ENCODE results near the gene YTHDC2. TPM values are rescaled to one million over a fixed set of nuclear protein-coding genes. Genes with fewer than 3 reads are reported as not detected.

The YTHDC2 gene
- total RNA-seq, 2 donors from 2014 or later: 23.1 to 37.6 TPM

DNA sequence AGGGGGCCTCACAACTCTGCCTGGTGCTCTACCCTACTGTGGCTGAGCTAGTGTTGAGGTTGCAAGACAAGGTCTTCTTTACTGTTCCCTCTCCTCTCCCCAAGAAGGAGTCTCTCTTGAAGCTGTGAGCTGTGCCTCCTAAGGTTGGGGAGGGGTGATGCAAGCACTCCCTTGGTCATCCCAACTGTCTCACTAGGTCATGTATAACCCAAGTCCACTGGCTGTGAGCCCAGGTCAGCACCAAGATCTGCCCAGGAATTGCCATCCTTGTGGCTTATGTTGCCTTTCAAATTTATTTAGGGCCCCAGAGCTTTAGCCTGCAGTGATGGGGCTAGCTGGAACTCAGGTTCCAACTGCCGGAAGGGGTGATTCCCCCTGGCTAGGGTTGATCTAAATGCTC, 10.3 kb upstream of the YTHDC2 start:
- ATAC-seq: no peak
- Mint-ChIP-seq H3K4me3 (no peak overlapping the region), H3K9me3 (peaks cover 2% of the 10 kb centered on the region), H3K36me3 (peaks cover 17% of the 10 kb centered on the region), H3K4me1 (ENCODE audit: low read depth in 2 of 2) (peaks cover 10% of the 10 kb centered on the region in 2 donors), H3K27ac (no peak overlapping the region), H3K27me3 (peaks cover 46 to 58% of the 10 kb centered on the region in 2 donors)
- DNase-seq (ENCODE audit: low spot score): no peak

DNA sequence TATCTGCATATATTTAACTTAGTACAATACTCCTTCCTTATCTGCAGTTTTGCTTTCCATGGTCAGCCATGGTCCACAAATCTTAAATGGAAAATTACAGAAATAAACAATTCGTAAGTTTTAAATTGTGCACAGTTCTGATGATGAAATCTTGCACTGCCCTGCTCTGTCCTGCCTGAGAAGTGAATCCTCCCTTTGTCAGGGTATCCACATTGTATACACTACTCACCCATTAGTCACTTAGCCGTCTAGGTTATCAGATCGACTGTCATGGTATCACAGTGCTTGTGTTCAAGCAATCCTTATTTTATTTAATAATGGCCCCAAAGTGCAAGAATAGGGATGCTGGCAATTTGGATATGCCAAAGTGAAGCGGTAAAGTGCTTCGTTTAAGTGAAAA, 8.3 kb upstream of the YTHDC2 start:
- DNase-seq (ENCODE audit: low spot score) (no peak), ATAC-seq (no peak)
- Mint-ChIP-seq H3K9me3 (peaks cover 2% of the 10 kb centered on the region), H3K4me1 (ENCODE audit: low read depth in 2 of 2) (peaks cover 11 to 12% of the 10 kb centered on the region in 2 donors), H3K4me3 (no peak overlapping the region), H3K36me3 (peaks cover 15% of the 10 kb centered on the region), H3K27ac (no peak overlapping the region), H3K27me3 (peaks cover 44 to 51% of the 10 kb centered on the region in 2 donors)

GRCh38 chr5:113507601-113508000, 5.9 kb upstream of the YTHDC2 start:
- H3K36me3 Mint-ChIP-seq: no peaks in the 10 kb centered on the region
- ATAC-seq: peak; percentile 67 to 69
- DNase-seq (ENCODE audit: low spot score): no peak
- H3K27me3 Mint-ChIP-seq: peaks cover 34 to 37% of the 10 kb centered on the region in 2 donors
- no peak overlapping the region for H3K4me3 Mint-ChIP-seq
- H3K27ac Mint-ChIP-seq: peak overlapping the region in 1 of 2 donors; percentile 5
- H3K9me3 Mint-ChIP-seq: no peaks in the 10 kb centered on the region
- peaks cover 11 to 12% of the 10 kb centered on the region in 2 donors for H3K4me1 Mint-ChIP-seq (ENCODE audit: low read depth in 2 of 2)

GRCh38 chr5:113508756-113509155, 4.7 kb upstream of the YTHDC2 start:
- Mint-ChIP-seq H3K9me3 (no peaks in the 10 kb centered on the region), H3K27me3 (peaks cover 30 to 37% of the 10 kb centered on the region in 2 donors), H3K4me1 (ENCODE audit: low read depth in 2 of 2) (peaks cover 12 to 14% of the 10 kb centered on the region in 2 donors), H3K36me3 (no peaks in the 10 kb centered on the region), H3K27ac (no peak overlapping the region), H3K4me3 (no peak overlapping the region)
- no peak for DNase-seq (ENCODE audit: low spot score)
- no peak for ATAC-seq

GRCh38 chr5:113510836-113511451, 2.5 kb upstream of the YTHDC2 start:
- H3K4me1 Mint-ChIP-seq (ENCODE audit: low read depth in 2 of 2): peaks cover 28 to 29% of the 10 kb centered on the region in 2 donors
- ATAC-seq: no peak
- DNase-seq (ENCODE audit: low spot score): no peak

GRCh38 chr5:113512341-113512740, 1.2 kb upstream of the YTHDC2 start:
- Mint-ChIP-seq H3K27ac (no peak overlapping the region), H3K27me3 (peaks cover 21 to 24% of the 10 kb centered on the region in 2 donors), H3K9me3 (no peaks in the 10 kb centered on the region), H3K36me3 (no peaks in the 10 kb centered on the region), H3K4me1 (ENCODE audit: low read depth in 2 of 2) (peaks cover 28 to 31% of the 10 kb centered on the region in 2 donors), H3K4me3 (no peak overlapping the region)
- DNase-seq (ENCODE audit: low spot score) (no peak), ATAC-seq (no peak)

More at GRCh38 chr5:113510836-113511451, 2.5 kb upstream of the YTHDC2 start:
- H3K9me3 Mint-ChIP-seq: no peaks in the 10 kb centered on the region
- peak overlapping the region in 1 of 2 donors; percentile 28 for H3K27ac Mint-ChIP-seq
- no peak overlapping the region for H3K4me3 Mint-ChIP-seq
- no peaks in the 10 kb centered on the region for H3K36me3 Mint-ChIP-seq
- peaks cover 25 to 33% of the 10 kb centered on the region in 2 donors for H3K27me3 Mint-ChIP-seq

DNA sequence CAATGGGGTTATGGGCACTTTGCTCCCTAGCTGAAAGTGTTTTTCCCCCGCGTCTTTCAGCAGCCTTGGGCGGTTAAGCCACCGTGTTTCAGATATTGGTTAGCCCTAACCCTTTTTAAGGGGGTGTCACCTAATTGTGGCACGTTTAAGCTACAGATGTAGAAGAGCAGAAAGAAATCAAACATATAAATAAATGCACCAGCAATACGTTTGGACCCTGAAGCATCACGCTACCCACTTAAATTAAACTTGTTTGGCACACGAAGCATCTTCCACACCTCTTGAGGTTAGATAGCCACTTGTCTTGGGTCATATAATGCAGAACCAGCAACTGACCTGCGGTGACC, 768 bp downstream of the YTHDC2 start:
- Mint-ChIP-seq H3K4me3 (peak overlapping the region; percentile 88), H3K27ac (peak overlapping the region; percentile 71 to 89), H3K27me3 (peaks cover 13 to 14% of the 10 kb centered on the region in 2 donors), H3K9me3 (no peaks in the 10 kb centered on the region), H3K4me1 (ENCODE audit: low read depth in 2 of 2) (peaks cover 21 to 24% of the 10 kb centered on the region in 2 donors), H3K36me3 (no peaks in the 10 kb centered on the region)
- DNase-seq (ENCODE audit: low spot score) (no peak), ATAC-seq (no peak)

DNA sequence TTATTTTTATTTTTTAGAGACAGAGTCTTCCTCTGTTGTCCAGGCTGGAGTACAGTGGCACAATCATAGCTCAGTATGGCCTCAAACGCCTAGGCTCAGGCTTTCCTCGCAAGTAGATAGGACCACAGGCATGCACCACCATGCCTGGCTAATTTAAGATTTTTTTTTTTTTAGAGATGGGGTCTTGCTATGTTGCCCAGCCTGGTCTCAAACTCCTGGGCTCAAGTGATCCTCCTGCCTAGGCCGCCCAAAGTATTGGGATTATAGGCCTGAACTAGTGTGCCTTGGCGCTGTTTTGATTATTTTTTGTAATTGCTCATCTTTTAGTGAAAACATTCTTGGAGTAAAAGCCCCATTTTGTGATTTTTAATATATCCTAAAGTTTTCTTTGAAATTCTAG, 5.4 kb downstream of the YTHDC2 start:
- no peak overlapping the region for H3K27ac Mint-ChIP-seq
- ATAC-seq (no peak), DNase-seq (ENCODE audit: low spot score) (no peak)
- H3K4me1 Mint-ChIP-seq (ENCODE audit: low read depth in 2 of 2): peaks cover 27 to 41% of the 10 kb centered on the region in 2 donors
- H3K36me3 Mint-ChIP-seq: peaks cover 7% of the 10 kb centered on the region
- H3K27me3 Mint-ChIP-seq: no peaks in the 10 kb centered on the region
- no peaks in the 10 kb centered on the region for H3K9me3 Mint-ChIP-seq
- H3K4me3 Mint-ChIP-seq: no peak overlapping the region

DNA sequence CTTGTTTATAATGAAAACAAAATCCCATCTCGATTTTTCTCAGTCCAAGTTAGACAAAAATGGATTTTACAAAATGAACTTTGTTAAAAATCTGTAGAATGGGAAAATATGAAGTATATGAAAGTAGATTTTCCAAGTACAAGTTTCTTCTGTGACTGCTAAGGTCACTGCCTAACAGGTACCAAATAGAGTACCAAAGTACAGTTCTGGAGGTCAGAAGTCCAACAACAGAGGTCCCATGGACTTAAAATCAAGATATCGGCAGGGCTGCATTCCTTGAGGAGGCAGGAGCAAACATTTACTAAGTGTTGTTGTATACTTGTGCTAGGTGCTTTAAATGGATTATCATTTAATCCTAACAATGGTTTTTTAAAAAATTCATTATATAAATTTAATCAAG, 5.9 kb downstream of the YTHDC2 start:
- Mint-ChIP-seq H3K9me3 (no peaks in the 10 kb centered on the region), H3K4me1 (ENCODE audit: low read depth in 2 of 2) (peaks cover 27 to 42% of the 10 kb centered on the region in 2 donors), H3K36me3 (peaks cover 7% of the 10 kb centered on the region), H3K27me3 (no peaks in the 10 kb centered on the region), H3K4me3 (no peak overlapping the region), H3K27ac (no peak overlapping the region)
- ATAC-seq (no peak), DNase-seq (ENCODE audit: low spot score) (no peak)

DNA sequence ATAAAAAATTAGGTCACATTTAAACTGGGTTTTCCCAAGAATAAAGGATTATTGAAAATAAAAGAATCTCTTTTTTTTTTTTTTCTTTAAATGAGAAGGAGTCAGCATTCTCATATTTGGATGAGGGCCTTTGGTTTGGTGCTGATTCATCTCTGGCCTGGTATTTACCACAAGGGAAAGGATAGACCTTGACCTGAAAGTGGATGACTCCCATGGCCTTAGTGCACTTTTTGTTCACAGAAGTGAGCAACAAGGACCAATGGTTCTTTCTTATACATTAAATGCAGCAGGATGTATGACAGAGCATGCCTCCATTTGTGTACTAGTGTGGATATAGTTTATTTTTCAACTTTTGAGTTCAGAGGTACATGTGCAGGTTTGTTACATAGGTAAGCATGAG, 6.9 kb downstream of the YTHDC2 start:
- no peaks in the 10 kb centered on the region for H3K9me3 Mint-ChIP-seq
- no peak for DNase-seq (ENCODE audit: low spot score)
- no peak overlapping the region for H3K27ac Mint-ChIP-seq

GRCh38 chr5:113520899-113521298, 7.4 kb downstream of the YTHDC2 start:
- DNase-seq (ENCODE audit: low spot score): no peak
- H3K27ac Mint-ChIP-seq: no peak overlapping the region
- H3K4me3 Mint-ChIP-seq: no peak overlapping the region
- H3K27me3 Mint-ChIP-seq: no peaks in the 10 kb centered on the region
- no peak for ATAC-seq
- H3K36me3 Mint-ChIP-seq: peaks cover 7% of the 10 kb centered on the region
- peaks cover 20 to 34% of the 10 kb centered on the region in 2 donors for H3K4me1 Mint-ChIP-seq (ENCODE audit: low read depth in 2 of 2)
- H3K9me3 Mint-ChIP-seq: no peaks in the 10 kb centered on the region

More for the DNA sequence above, 6.9 kb downstream of the YTHDC2 start:
- peak; percentile 40 to 90 for ATAC-seq
- Mint-ChIP-seq H3K4me1 (ENCODE audit: low read depth in 2 of 2) (peaks cover 24 to 39% of the 10 kb centered on the region in 2 donors), H3K4me3 (no peak overlapping the region), H3K36me3 (peaks cover 7% of the 10 kb centered on the region), H3K27me3 (no peaks in the 10 kb centered on the region)

GRCh38 chr5:113523168-113523567, 9.7 kb downstream of the YTHDC2 start:
- Mint-ChIP-seq H3K4me1 (ENCODE audit: low read depth in 2 of 2) (peaks cover 15 to 28% of the 10 kb centered on the region in 2 donors), H3K36me3 (peaks cover 7% of the 10 kb centered on the region), H3K4me3 (no peak overlapping the region), H3K27ac (no peak overlapping the region), H3K27me3 (no peaks in the 10 kb centered on the region), H3K9me3 (no peaks in the 10 kb centered on the region)
- DNase-seq (ENCODE audit: low spot score) (no peak), ATAC-seq (no peak)

DNA sequence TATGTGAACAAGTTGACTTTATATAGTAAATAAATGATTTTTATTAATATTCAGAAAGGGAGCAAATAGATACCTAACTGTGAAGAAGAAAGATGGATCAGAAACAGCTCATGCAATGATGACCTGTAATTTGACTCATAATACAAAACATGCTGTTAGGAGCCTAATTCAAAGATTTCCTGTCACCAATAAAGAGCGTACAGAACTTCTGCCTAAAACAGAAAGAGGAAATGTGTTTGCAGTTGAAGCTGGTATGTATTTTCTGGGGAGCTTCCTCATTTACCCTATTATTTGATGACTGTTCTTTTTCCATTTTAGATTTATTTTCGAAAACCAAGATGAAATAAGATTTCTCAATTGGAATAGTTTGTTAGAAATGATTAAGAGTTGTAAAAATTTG, 11.4 kb downstream of the YTHDC2 start:
- Mint-ChIP-seq H3K27me3 (no peaks in the 10 kb centered on the region), H3K9me3 (no peaks in the 10 kb centered on the region), H3K36me3 (peaks cover 7% of the 10 kb centered on the region), H3K4me3 (peak overlapping the region; percentile 8), H3K27ac (no peak overlapping the region), H3K4me1 (ENCODE audit: low read depth in 2 of 2) (peaks cover 14 to 25% of the 10 kb centered on the region in 2 donors)
- no peak for DNase-seq (ENCODE audit: low spot score)
- ATAC-seq: peak in 1 of 2 donors; percentile 57

- H3K27me3 Mint-ChIP-seq: no peaks in the 10 kb centered on the region
- no peak overlapping the region for H3K27ac Mint-ChIP-seq
- peaks cover 12% of the 10 kb centered on the region for H3K36me3 Mint-ChIP-seq
- H3K4me3 Mint-ChIP-seq: no peak overlapping the region
- DNase-seq (ENCODE audit: low spot score): no peak
- no peak for ATAC-seq
- peaks cover 6 to 18% of the 10 kb centered on the region in 2 donors for H3K4me1 Mint-ChIP-seq (ENCODE audit: low read depth in 2 of 2)
- H3K9me3 Mint-ChIP-seq: no peaks in the 10 kb centered on the region
These were observed 12.9 kb downstream of the YTHDC2 start for GRCh38 chr5:113526421-113526820.

DNA sequence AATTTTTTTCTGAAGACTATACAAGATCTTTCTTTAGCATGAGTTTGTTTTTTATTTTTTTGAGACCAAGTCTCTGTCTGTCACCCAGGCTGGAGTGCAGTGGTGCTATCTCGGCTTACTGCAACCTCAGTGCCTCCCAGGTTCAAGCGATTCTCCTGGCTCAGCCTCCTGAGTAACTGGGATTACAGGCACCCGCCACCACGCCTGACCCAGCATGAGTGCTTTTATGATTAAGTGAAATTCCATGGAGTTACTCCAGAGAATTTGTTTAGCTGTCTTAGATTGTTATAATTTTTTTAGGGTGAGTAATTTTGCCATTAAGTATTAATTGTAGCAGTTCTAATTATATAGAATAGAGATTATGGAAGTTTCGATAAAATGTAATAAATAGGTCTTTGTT, 14.3 kb downstream of the YTHDC2 start:
- no peaks in the 10 kb centered on the region for H3K9me3 Mint-ChIP-seq
- peaks cover 6 to 17% of the 10 kb centered on the region in 2 donors for H3K4me1 Mint-ChIP-seq (ENCODE audit: low read depth in 2 of 2)
- no peaks in the 10 kb centered on the region for H3K27me3 Mint-ChIP-seq
- H3K36me3 Mint-ChIP-seq: peaks cover 12% of the 10 kb centered on the region
- no peak for ATAC-seq
- H3K27ac Mint-ChIP-seq: no peak overlapping the region
- no peak overlapping the region for H3K4me3 Mint-ChIP-seq
- no peak for DNase-seq (ENCODE audit: low spot score)
